Activated T-helper 2 cell treated with anti-CD3 and anti-CD28 coated beads, Interferon-gamma antibody, Interleukin-2, Interleukin-4, amounts not matched to agents 10 μg/mL and 5 μg/mL and 100 μg/mL, durations not matched to agents 14 hours and 24 hours and 36 hours (primary cell): ENCODE results near the gene TBL1XR1. TPM values are rescaled to one million over a fixed set of nuclear protein-coding genes. Genes with fewer than 3 reads are reported as not detected.

Source experiments
- DNase-seq: peaks from one replicate; pipeline ENCODE4 v3.0.0; 2021; ENCODE audit warnings: low spot score
- H3K27ac Mint-ChIP-seq: one replicate; pipeline ENCODE4 v1.8.0; 2021; ENCODE audit warnings: mixed read lengths
- H3K27me3 Mint-ChIP-seq: one replicate; pipeline ENCODE4 v1.8.0; 2021; ENCODE audit warnings: low read depth, mixed read lengths
- H3K36me3 Mint-ChIP-seq: one replicate; pipeline ENCODE4 v1.8.0; 2021; ENCODE audit warnings: low read depth, mixed read lengths
- H3K4me1 Mint-ChIP-seq: one replicate; pipeline ENCODE4 v1.8.0; 2021; ENCODE audit warnings: low read depth, mixed read lengths
- H3K4me3 Mint-ChIP-seq: one replicate; pipeline ENCODE4 v1.8.0; 2021; ENCODE audit warnings: low read depth, mild to moderate bottlenecking, moderate library complexity, mixed read lengths
- H3K9me3 Mint-ChIP-seq: one replicate; pipeline ENCODE4 v1.8.0; 2021; ENCODE audit warnings: mixed read lengths
- intact Hi-C: fragments of 100-400 bp; cut with micrococcal nuclease; formaldehyde crosslinking; loops from one replicate; pipeline ENCODE4 v1.15.1; 2023
- total RNA-seq: library from RNA; stranded (reverse); gene quantifications from 2 replicates; pipeline ENCODE4 v1.2.3, GENCODE V29; 2022

The TBL1XR1 gene
- total RNA-seq, 1 donor from 2014 or later = 168 TPM

- Mint-ChIP-seq H3K27me3 (no peaks in the 10 kb centered on the region), H3K27ac (no peak overlapping the region), H3K9me3 (no peaks in the 10 kb centered on the region), H3K4me3 (no peak overlapping the region), H3K4me1 (peaks cover 17% of the 10 kb centered on the region), H3K36me3 (peaks cover 27% of the 10 kb centered on the region)
- intact Hi-C loops = no loop called here
- no peak for DNase-seq
Measured at GRCh38 chr3:177071496-177072156, 125.7 kb downstream of the TBL1XR1 start.

- no peaks in the 10 kb centered on the region for H3K27me3 Mint-ChIP-seq
- intact Hi-C loops = no loop called here
- H3K27ac Mint-ChIP-seq = peak overlapping the region; percentile 14
- DNase-seq = no peak
- peaks cover 25% of the 10 kb centered on the region for H3K4me1 Mint-ChIP-seq
- H3K36me3 Mint-ChIP-seq = peaks cover 18% of the 10 kb centered on the region
- no peak overlapping the region for H3K4me3 Mint-ChIP-seq
- H3K9me3 Mint-ChIP-seq = no peaks in the 10 kb centered on the region
Measured at GRCh38 chr3:177069514-177070329, 127.6 kb downstream of the TBL1XR1 start.

GRCh38 chr3:177068967-177069366, 128.3 kb downstream of the TBL1XR1 start:
- H3K4me3 Mint-ChIP-seq = no peak overlapping the region
- no peaks in the 10 kb centered on the region for H3K27me3 Mint-ChIP-seq
- intact Hi-C loops = no loop called here
- no peaks in the 10 kb centered on the region for H3K9me3 Mint-ChIP-seq
- H3K4me1 Mint-ChIP-seq = peaks cover 28% of the 10 kb centered on the region
- H3K36me3 Mint-ChIP-seq = peaks cover 21% of the 10 kb centered on the region
- no peak overlapping the region for H3K27ac Mint-ChIP-seq
- DNase-seq = no peak

- H3K36me3 Mint-ChIP-seq = peaks cover 27% of the 10 kb centered on the region
- no peak overlapping the region for H3K4me3 Mint-ChIP-seq
- DNase-seq = no peak
- no peaks in the 10 kb centered on the region for H3K27me3 Mint-ChIP-seq
- no peak overlapping the region for H3K27ac Mint-ChIP-seq
- H3K9me3 Mint-ChIP-seq = no peaks in the 10 kb centered on the region
- intact Hi-C loops = no loop called here
- H3K4me1 Mint-ChIP-seq = peaks cover 31% of the 10 kb centered on the region
Measured at GRCh38 chr3:177066068-177066467, 131.2 kb downstream of the TBL1XR1 start.

- intact Hi-C loops = no loop called here
- no peaks in the 10 kb centered on the region for H3K9me3 Mint-ChIP-seq
- no peak overlapping the region for H3K27ac Mint-ChIP-seq
Measured at GRCh38 chr3:177065285-177066033, 131.8 kb downstream of the TBL1XR1 start.

GRCh38 chr3:177062052-177062732, 135.1 kb downstream of the TBL1XR1 start:
- no peak for DNase-seq
- Mint-ChIP-seq H3K36me3 (peaks cover 36% of the 10 kb centered on the region), H3K4me3 (no peak overlapping the region), H3K4me1 (peaks cover 33% of the 10 kb centered on the region), H3K9me3 (no peaks in the 10 kb centered on the region), H3K27ac (no peak overlapping the region), H3K27me3 (no peaks in the 10 kb centered on the region)
- intact Hi-C loops = no loop called here

More at GRCh38 chr3:177065285-177066033, 131.8 kb downstream of the TBL1XR1 start:
- Mint-ChIP-seq H3K27me3 (no peaks in the 10 kb centered on the region), H3K36me3 (peaks cover 27% of the 10 kb centered on the region), H3K4me3 (no peak overlapping the region), H3K4me1 (peaks cover 31% of the 10 kb centered on the region)
- DNase-seq = no peak

GRCh38 chr3:177061369-177061768, 135.9 kb downstream of the TBL1XR1 start:
- DNase-seq = no peak
- Mint-ChIP-seq H3K4me3 (no peak overlapping the region), H3K36me3 (peaks cover 33% of the 10 kb centered on the region), H3K27ac (no peak overlapping the region), H3K27me3 (no peaks in the 10 kb centered on the region), H3K9me3 (no peaks in the 10 kb centered on the region), H3K4me1 (peaks cover 26% of the 10 kb centered on the region)
- intact Hi-C loops = no loop called here

- Mint-ChIP-seq H3K4me3 (no peak overlapping the region), H3K27ac (no peak overlapping the region), H3K4me1 (peaks cover 24% of the 10 kb centered on the region), H3K27me3 (no peaks in the 10 kb centered on the region), H3K9me3 (no peaks in the 10 kb centered on the region), H3K36me3 (peaks cover 33% of the 10 kb centered on the region)
- DNase-seq = no peak
- intact Hi-C loops = no loop called here
Measured at GRCh38 chr3:177060492-177060891, 136.8 kb downstream of the TBL1XR1 start.

- Mint-ChIP-seq H3K27me3 (no peaks in the 10 kb centered on the region), H3K4me3 (no peak overlapping the region), H3K4me1 (peaks cover 25% of the 10 kb centered on the region), H3K27ac (no peak overlapping the region), H3K9me3 (no peaks in the 10 kb centered on the region), H3K36me3 (peaks cover 22% of the 10 kb centered on the region)
- intact Hi-C loops = loop anchor here (5.0 to 10.0 kb wide), 3 partner anchors 616 to 936 kb away; no protein-coding TSS in a partner anchor
- no peak for DNase-seq
Measured at GRCh38 chr3:177058648-177059047, 138.6 kb downstream of the TBL1XR1 start.

GRCh38 chr3:177057768-177058167, 139.5 kb downstream of the TBL1XR1 start:
- peak; percentile 22 for DNase-seq
- Mint-ChIP-seq H3K27me3 (no peaks in the 10 kb centered on the region), H3K27ac (no peak overlapping the region), H3K36me3 (peaks cover 19% of the 10 kb centered on the region), H3K4me1 (peaks cover 22% of the 10 kb centered on the region), H3K9me3 (no peaks in the 10 kb centered on the region), H3K4me3 (no peak overlapping the region)
- intact Hi-C loops = loop anchor here (1.0 to 10.0 kb wide), 7 partner anchors 89 to 937 kb away; no protein-coding TSS in a partner anchor

- Mint-ChIP-seq H3K4me1 (peaks cover 22% of the 10 kb centered on the region), H3K27me3 (no peaks in the 10 kb centered on the region), H3K9me3 (no peaks in the 10 kb centered on the region), H3K27ac (no peak overlapping the region), H3K36me3 (peaks cover 17% of the 10 kb centered on the region), H3K4me3 (no peak overlapping the region)
- intact Hi-C loops = loop anchor here (1.0 to 10.0 kb wide), 7 partner anchors 90 to 938 kb away; no protein-coding TSS in a partner anchor
- DNase-seq = no peak
Measured at GRCh38 chr3:177056927-177057326, 140.4 kb downstream of the TBL1XR1 start.
